GM21381 (cell line): ENCODE results near the gene ZMAT3.

Experiments used
- ATAC-seq: cut with Tn5 transposase; IDR thresholded peaks from one replicate; pipeline ENCODE4 v1.9.1; 2021; ENCODE audit warnings: mild to moderate bottlenecking, moderate library complexity; ENCODE audit not compliant: unreplicated experiment

ZMAT3 gene

DNA sequence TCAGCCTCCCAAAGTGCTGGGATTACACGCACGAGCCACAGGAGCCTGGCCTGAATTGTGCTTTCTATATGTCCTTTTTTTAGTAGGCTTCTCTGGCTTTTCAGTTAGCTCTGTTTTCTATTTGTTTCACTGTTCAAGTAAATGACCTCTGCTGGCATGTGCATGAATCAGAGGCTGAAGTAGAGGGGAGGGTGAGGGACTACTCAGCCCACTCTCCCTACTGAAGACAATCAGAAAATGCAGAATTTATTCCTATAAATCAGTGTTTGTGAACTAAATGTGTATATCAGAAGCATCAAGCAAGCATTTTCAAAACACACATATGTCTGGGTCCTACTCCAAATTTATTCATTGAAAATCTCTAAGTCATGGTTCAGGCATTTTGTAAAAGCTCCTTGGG lies 45.0 kb downstream of the ZMAT3 start:
- ATAC-seq = no peak

DNA sequence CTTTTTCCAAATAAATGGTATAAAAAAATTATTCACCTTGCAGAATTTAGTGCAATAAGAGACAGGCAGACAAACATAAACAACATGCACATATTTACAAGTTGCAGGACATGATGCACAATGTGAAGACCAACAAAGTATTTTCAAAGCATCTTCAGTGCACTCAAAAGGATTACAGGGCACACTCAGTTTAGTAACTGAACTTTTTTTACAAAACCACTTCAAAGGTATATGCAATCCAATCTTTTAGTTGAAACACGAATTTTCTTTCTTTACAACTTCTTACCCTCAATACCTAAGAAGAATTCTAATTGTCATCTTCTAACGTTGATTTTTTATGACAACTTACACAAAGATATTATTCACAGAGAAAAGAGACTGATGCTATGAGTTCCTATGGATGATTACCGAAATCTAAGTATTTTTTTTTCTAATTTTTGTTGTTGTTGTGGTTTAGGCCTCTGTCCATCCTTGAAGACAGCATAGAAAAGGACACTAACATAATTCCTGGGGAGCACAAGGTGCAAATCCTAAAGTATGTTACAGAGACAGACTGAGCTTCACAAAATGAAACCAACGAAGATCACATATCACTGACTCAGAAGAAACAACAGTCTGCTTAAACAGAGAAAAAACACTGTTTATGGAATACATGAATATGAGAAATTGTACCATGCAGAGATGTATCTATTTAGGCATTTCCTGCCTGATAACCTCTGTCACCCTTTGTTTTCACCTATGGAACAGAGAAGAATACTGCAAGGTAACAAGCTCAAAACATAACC lies 50.3 kb downstream of the ZMAT3 start:
- no peak for ATAC-seq

DNA sequence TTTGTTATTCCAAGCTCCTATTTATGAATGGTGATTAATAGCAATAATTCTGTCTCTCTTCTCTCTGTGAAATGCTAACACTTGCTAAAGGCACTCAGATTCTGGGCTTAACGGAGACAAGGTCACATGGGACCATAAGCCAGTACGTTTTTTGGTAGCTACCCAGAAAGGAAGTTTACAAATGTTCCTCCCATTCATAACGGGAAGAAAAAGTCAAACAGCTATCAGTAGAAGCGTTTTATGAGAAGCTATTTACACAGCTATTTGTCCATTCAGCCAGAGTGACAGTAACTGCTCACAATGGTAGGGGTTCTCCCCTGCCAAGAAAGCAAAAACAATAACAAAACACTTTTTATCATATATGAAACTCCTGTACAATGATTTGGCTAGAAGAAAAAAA lies 51.5 kb downstream of the ZMAT3 start:
- no peak for ATAC-seq

DNA sequence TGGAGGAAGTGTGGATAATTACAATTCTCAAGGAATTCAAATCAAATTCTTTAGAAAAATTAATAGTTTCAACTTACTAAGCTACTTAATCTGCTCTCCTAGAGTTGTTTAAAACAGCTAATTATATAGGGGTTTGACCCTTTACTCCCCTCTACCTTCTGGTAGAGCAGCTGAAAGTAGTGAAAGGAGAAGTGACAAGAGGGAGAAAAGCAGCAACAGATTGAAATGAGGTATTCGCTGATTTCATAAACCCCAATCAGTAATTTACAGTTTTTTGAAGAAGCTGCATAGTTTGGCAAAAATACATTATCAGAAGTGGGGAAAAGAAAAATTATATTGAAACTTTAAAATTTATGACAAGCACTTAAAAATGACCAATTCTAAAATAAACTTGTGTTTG lies 52.8 kb downstream of the ZMAT3 start:
- no peak for ATAC-seq

DNA sequence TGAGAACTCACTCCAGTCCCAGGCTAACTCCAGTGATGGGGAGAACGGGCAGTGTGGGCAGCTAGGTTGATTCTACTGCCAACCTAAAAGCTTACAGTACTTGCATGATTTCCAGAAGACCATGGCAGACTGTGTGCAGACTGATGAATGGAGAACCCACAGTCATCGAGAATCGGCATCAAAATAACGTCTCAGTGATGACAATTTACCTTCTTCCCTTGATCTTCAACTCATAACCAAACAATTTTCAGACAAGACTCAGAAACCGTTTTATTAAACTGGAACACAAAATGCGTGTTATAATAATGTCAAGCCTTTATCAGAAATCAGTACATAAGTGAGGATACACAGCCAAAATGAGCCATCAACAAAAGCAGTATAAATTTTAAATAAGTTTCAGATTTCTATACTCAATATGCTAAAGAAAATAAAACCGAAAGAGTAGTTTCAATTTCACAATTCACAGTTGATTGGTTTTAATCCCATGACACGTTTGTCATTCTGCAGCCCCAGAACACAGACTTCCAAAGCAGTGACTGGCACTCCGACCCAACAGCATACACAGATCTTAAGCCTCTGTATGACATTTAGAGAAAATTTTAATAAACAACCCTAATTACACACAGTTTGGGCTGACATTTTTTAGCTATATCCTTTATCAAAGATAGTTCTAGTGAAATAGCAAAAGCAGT lies 54.5 kb downstream of the ZMAT3 start:
- ATAC-seq = peak; percentile 66

DNA sequence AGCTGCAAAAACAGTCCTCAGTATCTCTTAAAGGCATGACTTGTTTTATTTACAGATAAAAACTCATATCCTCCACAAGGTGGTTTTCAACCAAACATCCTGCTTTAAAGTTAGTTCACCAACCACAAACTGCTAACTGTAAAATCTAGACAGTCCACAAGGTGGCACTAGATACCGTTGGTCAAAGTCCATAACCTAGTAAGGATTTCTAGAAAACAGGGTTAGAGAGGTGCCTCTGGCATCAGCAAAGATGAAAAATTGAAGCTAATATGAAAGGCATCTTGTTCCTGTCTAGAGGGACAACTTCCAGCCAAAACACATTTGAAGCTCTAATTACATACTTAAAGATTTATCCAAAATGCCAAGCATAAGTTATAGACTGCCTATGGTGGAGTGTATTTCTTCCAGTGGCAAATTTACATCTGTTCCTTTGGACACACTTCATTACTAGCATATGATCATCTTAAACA lies 56.0 kb downstream of the ZMAT3 start:
- peak; percentile 56 for ATAC-seq

DNA sequence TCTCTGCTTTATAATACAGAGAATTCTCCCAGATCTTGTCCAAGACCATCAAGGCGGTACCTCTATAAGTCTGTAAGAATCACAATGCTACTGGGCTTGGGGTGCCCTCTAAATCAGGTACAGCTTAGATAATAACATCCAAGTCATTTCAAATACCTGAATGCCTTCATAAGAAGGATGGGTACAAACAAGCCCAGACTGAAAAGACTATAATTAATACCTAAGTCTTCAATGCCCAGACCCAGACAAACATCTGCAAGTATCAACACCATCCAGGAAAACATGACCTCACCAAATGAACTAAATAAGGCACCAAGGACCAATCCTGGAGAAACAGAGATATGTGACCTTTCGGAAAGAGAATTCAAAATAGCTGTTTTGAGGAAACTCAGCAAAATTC lies 65.9 kb downstream of the ZMAT3 start:
- no peak for ATAC-seq

DNA sequence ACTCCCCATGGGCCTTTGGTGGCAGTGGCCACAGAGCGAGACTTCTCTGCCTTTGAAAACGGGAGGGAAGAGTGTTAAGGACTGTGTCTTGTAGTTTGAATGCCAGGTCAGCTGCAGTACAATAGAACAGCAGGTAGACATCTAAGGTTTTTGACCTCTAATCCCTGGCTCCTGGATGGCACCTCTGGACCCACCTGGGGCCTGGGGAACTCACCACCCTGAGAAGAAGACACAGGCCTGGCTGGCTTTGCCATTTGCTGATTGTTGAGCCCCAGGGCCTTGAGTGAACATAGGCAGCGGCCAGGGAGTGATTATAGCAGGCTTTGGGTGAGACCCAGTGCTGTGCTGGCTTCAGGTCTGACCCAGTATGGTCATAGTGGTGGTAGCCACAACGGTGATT lies 66.4 kb downstream of the ZMAT3 start:
- ATAC-seq = no peak

DNA sequence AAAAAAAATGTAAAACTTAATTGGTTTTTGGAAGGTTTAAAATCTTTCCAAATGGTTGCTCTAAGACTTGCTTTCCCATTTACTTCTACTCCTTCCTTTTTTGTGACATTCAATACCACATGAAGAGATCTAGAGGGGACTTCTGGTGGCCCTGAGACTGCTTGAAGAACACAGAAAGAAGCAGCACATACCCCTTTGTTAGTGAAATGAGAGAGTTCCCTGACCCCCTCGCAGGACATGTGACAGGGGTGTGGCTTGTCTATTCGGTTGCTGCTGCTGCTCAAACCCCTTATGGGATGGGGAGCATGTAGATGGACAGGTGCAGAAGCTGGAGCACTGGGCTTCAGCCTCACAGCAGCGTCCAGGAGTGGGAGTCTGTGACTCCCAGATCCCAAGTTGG lies 71.0 kb downstream of the ZMAT3 start:
- no peak for ATAC-seq

DNA sequence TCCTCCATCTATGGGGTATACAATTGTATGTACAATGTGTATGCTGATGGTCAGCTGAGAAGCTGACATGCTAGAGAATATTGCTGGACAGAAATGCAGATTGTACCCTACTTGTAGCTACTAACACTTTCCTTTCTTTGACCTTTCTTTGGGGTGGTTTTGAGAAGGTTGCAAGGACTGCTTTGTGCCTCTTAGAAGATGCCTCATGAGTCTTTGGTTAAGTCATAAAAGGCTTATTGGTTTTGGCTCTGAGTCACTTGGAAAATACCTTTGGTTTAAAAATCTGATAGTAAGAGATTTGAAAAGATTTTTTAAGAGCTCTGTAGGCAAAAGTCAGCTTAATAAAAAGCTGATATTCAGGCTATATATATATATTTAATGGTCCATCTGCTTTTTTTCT lies 71.5 kb downstream of the ZMAT3 start:
- peak; percentile 52 for ATAC-seq

DNA sequence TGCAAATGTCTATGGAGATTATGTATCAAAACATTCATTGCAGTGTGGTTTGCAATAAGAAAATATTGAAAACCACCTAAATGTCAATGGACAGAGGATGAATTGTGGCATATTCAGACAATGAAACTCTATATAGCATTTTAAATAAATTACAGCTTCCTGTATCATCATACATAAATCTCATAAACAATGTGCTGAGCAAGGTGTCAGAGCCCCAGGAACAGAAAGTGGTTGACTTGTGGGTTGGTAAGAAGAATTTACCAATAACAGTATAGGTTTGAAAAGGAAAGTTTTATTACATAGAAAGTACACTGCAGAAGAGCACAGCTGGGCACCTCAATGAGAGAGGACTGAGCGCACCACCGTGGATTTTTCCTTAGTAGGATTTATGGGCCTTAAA lies 75.2 kb downstream of the ZMAT3 start:
- no peak for ATAC-seq

DNA sequence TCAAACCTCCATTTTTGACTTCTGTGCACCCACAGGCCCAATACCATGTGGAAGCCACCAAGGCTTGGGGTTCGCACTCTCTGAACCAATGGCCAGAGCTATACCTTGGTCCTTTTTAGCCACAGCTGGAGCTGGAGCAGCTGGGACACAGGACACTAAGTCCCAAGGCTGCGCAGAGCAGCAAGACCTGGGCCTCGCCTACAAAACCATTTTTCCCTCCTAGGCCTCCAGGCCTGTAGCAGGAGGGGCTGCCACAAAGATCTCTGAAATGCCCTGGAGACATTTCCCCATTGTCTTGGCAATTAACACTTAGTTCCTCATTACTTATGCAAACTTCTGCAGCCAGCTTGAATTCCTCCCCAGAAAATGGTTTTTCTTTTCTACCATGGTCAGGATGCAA lies 81.3 kb downstream of the ZMAT3 start:
- no peak for ATAC-seq

DNA sequence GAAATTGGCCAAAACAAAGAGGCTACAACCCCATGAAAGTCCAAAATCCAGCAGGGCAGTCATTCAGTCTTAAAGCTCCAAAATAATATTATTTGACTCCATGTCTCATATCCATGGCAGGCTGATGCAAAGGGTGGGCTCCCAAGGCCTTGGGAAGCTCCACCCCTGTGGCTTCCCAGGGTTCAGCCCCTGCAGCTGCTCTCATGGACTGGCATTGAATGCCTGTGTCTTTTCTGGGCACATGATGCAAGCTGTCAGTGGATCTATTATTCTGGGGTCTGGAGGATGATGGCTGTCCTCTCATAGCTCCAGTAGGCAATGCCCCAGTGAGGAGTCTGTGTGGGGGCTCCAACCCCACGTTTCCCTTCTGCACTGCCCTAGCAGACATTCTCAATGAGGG lies 81.8 kb downstream of the ZMAT3 start:
- no peak for ATAC-seq

DNA sequence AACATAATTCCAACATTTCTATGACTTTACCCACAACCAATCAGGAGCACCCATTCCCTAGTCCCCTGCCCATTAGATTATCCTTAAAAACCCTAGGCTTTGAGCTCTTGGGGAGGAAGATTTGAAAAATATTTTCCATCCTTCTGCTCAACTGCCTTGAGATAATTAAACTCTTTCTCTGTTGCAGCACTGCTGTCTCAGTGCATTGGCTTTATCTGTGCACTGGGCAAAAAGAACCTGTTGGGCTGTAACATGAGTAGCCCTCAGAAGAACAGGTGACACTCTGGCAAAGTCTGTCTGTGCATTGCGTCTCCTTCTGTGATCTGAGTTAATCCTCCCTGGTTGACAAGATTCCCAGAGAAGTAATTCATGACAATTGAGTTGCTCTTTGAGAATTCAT lies 83.9 kb downstream of the ZMAT3 start:
- ATAC-seq = no peak

DNA sequence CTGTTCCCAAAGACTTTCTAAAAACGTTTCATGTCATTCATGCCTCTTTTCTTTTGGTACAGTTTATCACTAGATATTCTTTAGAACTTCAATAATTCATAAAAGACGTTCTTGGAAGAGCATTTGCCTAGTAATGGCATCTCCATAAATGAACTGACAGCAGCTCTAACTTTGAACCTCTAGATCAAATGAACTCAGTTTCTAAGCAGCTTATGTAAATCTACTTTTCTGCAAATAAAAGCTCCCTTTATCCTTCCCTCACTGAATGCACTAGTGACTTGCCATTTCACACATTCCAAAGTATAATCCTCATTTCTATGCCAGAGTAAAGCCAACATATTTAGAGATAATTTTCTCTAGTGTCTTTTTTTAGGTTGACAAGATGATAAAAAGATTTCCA lies 85.2 kb downstream of the ZMAT3 start:
- no peak for ATAC-seq

DNA sequence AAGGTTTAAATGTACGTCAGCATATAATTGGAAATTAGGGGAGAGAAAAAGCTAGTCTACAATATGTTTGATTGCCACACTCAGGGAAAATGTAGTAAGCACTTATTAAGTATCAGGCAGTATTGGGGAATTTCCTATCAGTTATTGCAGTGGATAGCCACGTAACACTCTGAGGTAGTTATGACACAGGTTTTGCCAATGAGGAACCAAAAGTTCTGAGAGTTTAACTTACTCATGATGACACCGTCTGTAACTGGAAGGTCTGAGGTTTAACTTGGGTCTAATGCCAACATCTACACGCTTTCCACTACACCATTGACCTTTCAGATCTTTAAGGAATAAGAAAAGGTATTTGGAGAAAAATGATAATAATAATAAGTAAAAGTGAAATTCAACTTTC lies 89.5 kb downstream of the ZMAT3 start:
- peak; percentile 95 for ATAC-seq

DNA sequence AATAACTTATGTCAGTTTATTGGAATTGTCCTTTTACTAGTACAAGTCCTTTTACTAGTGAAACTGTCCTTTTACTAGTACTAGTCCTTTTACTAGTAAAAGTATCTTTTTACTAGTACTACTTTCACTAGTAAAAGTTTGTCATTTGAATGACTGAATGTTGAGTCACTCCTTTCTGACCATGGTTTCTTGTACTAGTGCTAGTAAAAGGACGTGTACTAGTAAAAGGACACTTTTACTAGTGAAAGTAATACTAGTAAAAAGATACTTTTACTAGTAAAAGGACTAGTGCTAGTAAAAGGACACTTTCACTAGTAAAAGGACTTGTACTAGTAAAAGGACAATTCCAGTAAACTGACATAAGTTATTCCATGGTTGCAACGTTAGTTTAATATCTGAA lies 96.3 kb downstream of the ZMAT3 start:
- no peak for ATAC-seq

DNA sequence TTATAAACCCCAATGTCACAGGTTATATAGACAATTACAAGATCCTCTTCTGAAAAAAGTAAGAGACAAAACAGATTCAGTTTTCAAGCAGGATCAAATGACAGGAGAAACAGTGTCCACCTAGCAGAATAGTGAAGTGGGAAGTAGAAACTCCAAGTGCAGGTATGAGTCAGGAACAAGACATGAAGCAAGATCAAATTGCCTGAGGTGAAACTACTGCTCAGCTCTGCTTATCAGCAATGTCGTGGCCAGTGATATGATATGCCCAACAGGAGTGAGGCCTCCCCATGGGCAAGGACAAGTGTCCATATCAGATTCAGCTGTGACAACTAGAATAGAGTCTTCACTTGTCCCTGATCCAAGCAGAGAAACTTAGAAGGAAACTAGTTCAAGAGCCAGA lies 100.0 kb downstream of the ZMAT3 start:
- no peak for ATAC-seq

DNA sequence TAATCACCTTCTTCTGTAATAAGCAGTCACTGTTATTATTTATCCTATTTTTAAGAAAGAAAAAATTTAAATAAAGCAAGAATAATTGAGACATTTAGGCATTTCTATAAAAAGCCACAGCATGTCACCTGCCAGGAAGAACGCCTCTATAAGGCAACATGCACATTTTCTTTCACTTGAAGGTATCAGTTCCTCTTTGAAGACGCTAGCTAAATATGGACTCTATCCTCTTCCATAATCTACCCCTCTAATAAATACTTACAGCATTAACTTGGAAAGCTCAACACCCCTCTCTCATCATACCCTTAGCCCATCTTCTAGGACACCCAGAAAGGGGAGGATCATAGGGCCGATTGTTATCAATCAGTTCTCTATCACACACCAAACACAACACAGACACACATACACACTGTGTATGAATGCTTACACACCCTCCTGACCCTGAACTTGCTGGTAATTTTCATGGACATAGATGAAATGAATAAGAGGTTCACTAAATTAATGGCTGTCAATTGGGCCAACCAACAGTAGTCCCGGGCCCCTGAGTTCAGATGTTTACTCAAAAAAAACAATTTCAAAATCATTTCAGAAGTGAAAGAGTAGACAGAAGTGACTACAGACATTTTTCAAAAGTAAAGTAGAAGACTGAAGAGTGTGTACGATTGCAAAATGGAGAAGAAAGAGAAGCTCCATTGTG lies 102.5 kb downstream of the ZMAT3 start:
- peak; percentile 84 for ATAC-seq
